EH (cell line): ENCODE results near the gene TCEAL1.
"Not testable (repeated sequence)": the region's sequence is repeated elsewhere in the genome, so short reads cannot be mapped to it uniquely, and the experiment has no call there.

Experiments used
- DNase-seq: peaks from one replicate; pipeline ENCODE4 v3.0.0-alpha.2; 2015; ENCODE audit warnings: low read depth

Gene TCEAL1

DNA sequence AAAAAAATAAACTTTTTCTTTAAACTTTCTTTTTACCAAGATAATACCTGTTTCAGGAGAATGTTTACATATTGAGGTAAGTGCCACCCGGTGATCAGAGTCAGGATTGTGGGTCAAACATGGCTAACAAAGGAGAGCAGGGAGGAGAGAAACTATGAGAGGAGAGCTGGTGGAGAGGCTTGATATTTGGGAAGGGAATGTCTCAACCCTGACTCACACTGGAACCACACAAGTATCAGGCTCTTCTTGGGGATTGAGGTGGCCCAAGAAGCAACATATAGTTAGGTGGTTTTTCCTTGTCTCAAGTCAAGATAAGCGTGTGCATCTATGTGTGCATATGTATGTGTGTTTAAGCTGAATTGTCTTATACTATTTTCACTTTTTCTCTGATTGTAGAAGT lies 6.7 kb downstream of the TCEAL1 start:
- DNase-seq = peak; percentile 27

DNA sequence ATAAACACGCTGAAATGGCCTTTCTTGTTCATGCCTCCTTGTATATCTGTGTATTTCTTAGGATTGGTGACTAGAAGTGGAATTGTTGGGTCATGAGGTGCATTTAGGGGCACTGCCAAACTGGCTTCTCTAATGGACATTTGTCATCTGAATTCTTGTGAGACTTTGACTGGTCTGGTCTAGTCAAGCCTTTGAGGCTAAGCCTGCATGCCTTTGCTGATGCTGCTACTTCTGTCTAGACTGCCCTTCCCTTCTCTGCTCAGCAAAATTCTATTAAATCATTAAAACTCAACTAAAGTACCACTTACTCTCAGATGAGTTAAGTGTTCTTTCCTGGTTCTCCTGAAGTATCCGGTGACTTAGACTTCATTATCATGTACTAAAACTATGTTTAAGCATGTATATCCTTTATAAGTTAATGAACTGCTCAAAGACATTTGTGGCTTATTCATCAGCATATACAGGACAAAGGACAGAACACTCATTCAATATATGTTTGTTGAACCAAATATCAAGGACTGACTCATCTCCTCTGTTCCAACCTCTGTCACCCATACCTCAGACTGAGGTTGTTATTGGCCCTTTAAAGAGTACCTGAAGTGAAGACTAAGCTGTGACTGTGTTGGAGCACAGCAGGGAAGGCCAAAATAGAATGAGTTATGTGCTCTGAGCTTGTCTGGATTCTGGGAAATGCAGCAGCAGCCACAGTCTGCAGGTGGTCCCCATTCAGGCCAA lies 9.0 kb downstream of the TCEAL1 start:
- DNase-seq = peak; percentile 12

DNA sequence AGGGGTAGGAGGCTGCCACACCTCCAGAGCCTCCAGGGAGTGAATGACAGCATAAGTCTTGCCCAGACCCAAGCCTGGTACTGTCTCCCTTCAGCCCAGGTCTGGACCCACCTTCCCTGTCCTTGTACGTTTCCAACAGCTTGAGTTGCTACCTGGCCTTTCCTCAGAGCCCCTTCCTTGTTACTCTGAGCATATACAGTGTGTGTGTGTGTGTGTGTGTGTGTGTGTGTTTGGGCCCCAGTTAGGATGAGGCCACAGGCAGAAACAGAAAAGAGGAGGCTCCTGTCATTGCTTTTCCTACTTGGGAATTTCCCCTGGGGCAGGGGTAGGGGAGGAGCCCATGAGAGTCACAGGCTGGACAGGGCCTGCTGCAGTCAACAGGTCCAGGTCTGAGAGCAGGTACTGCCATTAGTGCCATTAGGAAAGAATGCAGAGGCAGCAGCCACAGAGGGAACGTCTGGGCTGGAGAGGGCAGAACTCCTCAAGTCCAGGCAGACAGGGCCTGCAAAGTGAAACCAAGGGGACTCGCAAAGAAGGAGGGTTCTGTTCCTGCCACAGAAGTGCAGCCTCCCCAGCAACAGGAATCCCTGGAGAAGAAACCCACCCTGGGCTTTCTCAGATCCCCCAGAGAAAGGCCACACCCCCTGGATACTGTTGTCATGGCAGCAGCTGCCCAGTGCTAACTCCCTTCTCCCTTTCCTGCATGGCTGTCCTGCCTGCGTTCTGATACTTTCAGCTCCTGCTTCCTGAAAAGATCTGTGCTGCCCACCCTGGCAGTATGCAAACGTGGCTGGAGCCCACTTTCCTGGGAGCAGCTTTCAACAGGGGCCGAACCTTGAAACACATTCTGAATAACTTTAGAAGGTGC lies 9.9 kb downstream of the TCEAL1 start:
- peak; percentile 32 for DNase-seq

DNA sequence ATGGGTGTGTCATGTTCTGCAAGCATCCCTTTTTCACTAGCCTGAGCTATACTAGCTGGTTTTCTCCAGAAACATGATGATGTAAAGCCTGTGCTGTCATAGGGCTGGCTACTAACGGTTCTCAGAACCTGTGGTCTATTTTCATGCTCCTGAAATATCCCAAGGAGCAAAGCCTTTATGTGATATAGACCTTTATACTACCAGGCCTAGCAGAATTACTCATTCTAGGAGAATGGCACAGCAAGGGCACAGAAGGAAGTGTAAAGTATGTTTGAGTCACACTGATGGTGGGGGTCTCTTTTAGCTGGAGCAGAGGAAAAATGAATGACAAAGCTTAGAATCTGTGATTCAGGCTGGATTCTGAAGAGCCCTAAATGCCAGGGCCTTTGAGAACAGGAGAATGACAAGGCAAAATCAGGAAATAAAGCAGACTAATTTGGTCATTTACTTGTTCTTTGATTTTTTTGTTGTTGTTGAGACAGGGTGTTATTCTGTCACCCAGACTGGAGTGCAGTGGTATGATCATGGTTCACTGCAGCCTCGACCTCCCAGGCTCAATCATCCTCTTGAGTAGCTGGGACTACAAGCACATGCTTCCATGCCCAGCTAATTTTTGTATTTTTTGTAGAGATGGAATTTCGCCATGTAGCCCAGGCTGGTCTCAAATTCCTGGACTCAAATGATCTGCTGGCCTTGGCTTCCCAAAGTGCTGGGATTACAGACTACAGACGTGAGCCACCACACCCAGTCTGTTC lies 11.8 kb downstream of the TCEAL1 start:
- peak; percentile 74 for DNase-seq

DNA sequence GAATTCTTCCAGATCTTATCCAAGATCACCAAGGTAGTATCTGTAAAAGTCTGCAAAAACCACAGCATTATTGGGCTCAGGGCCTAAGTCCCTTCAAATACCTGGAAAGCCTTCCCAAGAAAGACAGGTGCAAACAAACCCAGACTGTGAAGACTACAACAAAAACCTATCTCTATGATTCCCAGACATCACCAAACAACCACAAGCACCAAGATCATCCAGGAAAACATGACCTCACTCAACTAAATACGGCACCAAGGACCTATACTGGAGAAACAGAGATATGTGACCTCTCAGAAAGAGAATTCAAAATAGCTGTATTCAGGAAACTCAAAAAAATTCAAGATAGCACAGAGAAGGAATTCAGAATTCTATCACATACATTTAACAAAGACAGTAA lies 15.3 kb downstream of the TCEAL1 start:
- DNase-seq = no peak

DNA sequence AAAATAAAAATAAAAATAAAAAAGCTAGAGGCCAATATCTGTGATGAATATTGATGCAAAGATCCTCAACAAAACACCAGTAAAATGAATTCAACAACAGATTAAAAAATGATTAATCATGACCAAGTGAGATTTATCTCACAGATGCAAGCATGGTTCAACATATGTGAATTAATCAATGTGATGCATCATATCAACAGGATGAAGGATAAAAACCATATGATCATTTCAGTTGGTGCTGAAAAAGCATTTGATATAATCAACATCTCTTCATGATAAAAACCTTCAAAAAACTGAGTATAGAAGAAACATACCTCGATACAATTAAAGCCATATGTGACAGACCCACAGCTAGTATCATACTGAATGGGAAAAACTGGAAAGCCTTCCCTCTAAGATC lies 18.9 kb downstream of the TCEAL1 start:
- DNase-seq = no peak

DNA sequence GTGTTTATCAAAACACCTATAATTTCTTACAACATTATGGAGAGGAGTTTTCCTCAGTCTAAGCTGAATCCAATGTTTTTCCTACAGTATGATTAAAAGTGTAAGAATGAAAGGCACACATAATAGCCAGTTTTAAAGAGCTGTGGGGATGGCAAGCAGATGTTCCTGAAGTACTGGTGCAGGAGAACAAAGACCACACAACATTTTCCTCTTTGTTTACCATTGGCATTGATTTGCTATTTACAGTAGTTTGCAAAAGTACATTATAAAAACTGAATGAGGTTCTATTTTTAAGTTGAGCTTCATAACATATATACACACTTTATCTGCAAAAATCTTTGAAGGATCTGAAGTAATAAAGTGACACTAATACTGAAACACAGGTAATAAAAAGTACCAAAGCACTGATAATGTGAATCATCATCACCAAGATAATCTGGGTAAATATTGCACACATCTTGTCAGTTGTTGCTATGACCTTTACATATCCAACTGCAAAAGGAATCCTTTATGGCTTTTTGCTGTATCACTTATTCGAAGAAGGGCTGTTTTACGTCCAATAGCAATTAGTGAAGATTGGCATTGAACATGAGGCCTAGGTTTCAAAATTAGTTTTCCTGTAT lies 22.5 kb downstream of the TCEAL1 start:
- DNase-seq = no peak

DNA sequence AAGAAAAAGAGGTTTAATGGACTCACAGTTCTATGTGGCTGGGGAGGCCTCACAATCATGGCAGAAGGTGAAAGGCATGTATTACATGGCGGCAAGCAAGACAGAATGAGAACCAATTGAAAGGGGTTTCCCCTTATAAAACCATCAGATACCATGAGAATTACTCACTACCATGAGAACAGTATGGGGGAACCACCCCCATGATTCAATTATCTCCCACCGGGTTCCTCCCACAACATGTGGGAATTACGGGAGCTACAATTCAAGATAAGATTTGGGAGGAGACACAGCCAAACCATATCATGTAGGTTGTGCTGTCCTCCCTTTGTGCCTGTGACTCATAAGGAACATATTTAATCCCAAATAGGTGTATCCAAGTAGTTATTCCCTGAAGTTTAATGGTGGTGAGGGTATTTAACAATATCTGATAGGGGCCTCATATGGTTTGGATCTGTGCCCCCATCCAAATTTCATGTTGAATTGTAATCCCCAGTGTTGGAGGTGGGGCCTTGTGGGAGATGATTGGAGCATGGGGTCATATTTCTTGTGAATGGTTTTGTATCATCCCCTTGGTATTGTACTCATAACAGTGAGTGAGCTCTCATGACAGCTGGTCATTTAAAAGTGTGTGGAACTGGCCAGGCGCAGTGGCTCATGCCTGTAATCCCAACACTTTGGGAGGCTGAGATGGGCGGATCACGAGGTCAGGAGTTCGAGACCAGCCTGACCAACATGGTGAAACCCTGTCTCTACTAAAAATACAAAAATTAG lies 26.6 kb downstream of the TCEAL1 start:
- DNase-seq = not testable (repeated sequence)

DNA sequence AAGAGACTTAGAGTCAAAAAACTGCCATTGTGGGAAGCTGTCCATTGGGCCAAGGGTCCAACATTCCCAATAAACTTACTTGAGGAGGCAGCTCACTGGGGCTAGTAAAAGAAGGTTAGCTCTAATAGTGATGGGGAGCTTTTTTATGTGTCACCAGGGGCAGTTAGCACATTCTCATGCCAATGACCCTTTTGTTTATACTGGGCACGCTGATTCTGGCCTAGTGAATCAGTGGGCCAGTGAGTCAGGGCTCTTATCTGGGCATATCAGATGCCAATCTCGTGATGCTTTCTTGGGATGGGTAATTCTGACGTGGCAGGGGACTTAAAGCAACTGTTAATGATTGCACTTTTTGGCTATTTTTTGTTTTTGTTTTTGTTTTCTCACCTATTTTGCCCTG lies 27.8 kb downstream of the TCEAL1 start:
- DNase-seq = peak; percentile 92

DNA sequence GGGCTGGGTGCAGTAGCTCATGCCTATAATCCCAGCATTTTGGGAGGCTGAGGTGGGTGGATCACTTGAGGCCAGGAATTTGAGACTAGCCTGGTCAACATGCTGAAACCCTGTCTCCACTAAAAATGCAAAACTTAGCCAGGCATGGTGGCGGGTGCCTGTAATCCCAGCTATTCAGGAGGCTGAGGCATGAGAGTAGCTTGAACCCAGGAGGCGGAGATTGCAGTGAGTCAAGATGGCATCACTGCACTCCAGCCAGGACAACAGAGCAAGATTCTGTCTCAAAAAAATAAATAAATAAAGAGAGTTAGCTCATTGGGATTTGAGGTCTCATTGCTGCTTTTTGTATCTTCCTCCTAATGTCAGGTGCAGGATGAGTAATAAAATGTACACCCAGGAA lies 28.3 kb downstream of the TCEAL1 start:
- peak; percentile 73 for DNase-seq

DNA sequence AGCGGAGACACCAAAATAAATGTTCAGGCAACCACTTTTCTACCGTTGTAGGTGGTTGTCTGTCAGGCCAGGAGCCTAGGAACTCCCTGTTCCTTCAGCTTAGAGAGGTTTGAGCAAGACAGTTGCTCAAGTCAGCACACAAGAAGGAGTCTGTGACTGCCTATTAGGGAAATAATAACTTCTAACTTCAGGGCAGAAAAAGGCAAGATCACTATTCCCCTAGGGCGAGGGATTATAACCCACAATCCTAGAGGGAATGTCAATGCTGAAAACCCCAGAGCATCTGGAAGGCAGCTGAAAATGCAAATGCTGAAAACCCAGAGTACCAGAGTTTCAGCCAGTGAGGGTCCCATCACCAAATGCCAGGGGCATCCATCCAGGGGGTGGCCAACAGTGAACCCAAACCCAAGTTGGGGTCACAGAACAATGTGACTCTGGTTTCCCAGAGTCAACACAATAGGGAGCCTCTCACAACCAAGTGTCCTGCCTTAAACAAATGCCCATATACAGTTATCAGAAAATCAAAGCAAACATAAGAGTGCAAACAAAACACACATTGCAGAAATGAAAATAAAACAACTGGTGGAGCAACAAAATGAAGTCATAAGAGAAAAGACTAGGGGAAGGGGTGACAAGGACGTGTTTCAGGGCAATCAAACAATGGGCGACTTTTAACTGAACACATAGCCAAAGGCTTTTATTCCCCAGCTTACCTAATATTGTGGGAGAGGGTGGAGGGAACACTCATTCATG lies 30.1 kb downstream of the TCEAL1 start:
- no peak for DNase-seq

DNA sequence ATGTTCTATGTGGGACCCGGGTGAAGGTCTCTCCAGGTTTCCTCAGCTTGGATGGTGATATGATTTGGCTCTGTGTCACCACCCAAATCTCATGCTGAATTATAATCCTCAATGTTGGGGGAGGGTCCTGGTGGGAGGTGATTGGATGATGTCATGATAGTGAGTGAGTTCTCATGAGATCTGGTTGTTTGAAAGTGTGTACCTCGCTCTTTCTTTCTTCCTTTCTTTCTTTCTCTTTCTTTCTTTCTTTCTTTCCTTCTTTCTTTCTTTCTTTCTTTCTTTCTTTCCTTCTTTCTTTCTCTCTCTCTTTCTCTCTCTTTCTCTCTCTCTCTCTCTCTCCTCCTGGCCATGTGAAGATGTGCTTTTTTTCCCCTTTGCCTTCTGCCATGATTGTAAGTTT lies 30.7 kb downstream of the TCEAL1 start:
- not testable (repeated sequence) for DNase-seq

DNA sequence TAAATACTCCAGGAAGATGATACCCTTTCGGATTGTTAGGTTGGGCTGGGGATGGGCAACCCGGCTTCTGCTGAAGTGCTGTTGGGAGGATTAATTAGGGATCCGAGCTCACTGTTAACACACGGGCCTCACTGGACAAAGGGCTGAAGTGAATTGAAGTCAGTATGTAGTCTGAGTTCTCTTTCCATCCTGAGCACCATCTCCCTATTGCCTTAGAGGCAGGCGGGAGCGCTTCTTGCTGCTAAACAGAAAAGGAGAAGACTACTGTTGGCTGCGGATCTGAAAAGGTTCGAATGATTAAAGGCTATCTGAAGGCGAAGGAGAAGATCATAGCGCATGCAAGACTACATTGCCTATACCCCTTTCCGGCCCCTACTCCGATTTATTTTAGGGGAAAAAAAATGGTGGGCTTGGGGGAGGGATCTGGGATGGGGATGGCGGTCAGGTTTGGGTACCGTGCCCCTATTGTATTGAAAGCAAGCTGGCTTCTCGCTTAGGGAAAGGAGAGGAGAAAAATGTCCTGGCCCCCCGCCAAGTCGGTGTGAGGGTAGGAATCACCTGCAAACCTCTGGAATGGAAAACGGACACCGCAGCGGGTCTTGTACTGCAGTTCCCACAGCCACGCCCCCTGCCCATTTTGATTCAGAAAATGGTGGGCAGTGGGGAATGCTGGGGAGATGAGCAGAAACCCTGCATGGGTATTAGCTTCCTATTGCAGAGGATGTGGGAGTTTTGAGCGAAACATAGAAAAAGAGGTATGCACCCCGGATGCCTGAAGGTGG lies 35.4 kb downstream of the TCEAL1 start:
- DNase-seq = no peak

DNA sequence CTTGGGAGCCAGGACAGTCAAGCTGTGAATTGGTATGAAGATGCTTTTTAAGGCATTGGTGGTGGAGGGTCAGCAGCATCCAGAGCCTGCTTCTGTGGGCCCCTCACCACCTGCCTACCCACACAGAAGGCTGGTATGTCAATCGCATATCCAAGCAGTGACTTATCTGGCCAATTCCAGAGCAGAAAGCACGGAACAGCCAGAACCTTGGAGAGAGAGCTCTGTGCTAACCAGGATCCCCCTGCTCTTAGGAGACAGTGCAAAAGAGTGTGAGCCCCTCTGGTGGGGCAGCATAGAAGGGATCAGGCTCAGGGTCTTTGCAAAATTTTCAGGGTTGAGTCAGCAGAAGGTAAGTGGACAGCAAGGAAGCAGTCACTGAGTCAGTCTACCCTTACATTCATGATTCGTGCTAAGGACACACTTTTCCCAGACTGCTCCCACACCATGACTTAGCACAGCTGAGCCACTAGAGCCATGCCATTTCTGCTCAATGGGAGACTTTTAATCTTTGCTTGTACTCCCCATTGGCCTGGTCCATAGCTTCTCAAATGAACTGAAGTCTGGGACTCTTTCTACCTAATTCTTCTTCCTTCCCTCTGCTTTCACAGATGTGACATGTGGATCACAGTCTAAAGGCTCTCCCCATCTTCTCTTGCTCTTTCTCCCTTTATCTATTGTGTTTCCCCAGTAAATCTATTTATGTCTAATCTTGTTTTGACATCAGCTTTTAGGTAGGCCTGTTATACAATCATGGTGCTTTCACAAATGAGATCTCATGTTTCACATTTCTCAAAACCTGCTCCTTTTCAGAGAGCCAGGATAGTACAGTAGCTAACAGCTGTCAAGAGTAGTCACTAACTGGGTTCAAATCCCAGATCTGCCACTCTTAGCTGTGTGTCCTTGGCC lies 37.7 kb downstream of the TCEAL1 start:
- DNase-seq = no peak

DNA sequence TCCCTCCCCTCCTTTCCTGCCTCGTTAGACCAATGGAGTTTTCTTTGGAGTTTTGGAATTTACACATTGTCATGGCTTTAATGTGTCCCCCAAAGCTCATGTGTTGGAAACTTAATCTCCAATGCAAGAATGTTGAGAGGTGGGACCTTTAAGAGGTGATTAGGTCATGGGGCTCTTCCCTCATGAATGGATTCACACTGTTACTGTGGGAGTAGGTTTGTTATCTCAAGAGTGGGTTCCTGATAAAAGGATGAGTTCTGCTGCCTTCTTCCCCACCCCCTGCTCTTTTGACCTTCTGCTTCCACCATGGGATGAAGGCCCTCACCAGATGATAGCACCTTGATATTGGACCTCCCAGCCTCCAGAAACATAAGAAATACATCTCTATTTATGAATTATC lies 41.0 kb downstream of the TCEAL1 start:
- no peak for DNase-seq

DNA sequence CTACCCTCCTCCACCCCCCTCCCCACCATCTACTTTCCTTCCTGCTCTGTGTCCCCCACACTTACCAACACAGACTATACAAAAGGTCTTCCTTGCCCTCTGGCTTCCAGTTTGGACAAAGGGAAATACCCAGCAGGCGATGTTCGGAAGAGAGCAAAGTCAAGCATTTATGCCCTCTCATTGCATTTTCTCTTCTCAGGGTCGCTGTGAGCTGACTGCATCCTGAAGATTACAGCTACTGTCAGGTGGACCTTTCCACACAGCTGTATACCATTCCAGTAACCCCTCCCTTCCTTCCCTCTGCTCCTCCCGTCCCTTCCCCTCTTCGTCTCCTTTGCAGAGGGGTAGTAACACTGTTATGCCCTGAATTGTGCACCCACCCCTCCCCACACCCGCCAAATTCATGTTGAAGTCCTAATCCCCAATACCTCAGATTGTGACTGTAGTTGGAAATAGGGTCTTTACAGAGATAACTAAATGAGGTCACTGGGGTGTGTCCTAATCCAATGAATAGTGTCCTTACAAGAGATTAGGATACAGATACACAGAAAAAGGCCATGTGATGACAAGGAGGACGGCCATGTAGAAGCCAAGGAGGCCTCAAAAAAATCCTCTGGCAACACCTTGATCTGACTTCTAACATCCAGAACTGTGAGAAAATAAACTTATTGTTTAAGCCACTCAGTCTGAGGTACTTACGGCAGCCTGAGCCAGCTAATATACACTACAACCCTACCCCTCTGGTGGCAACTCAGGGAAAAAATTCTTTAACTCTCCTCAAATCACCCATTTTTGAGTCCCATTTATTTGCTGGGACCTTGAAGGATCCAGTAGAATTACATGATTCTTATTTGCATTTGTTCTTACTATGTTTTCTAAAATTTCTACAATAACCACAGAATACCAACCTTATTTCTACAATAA lies 46.0 kb downstream of the TCEAL1 start:
- no peak for DNase-seq

DNA sequence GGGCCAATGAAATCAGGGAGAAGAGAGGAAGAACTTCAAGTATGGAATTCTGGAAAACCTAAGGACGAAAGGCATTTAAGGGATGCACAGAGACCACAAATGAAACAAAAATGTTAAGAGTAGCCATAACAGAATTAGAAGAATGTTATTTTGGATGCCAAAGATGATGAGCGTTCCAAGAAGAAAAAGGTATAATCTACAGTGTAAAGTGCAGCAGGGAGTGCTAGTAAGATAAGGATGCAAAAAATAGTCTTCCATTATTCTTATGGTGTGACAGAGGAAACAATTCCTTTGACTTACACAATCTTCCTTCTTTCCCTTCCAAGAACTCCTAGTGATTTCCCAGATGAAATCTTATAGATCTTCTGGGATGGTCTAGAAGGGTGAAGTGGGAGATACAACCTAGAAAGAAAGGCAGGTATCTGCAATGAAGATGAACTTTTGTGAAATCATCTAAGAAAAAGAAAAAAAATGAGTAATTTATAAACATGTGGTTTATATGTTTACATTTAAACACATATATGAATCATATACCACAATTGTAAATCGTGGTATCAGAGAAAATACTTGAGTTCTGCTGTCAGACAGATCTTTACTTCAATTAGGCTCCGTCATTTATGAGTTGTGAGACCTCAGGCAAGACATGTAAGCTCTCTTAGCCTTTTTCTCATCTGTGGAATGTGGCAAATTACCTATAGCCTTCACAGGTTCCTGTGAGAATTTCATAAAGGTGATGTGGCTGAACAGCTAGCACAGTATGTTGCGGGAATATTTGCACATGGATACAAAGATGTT lies 49.6 kb downstream of the TCEAL1 start:
- DNase-seq = peak; percentile 83
